Neural progenitor cell (in vitro differentiated cells): ENCODE measurements around the gene ODAD2. TPM values are rescaled to one million over a fixed set of nuclear protein-coding genes. Genes with fewer than 3 reads are reported as not detected.
A peak's percentile ranks its signal among the peaks of the same experiment; 100 is the strongest.

Source experiments
- DNase-seq: peaks from one replicate; pipeline ENCODE4 v3.0.0-alpha.2; 2016; ENCODE audit warnings: low spot score
- H2AFZ ChIP-seq: fragments of 200-600 bp; sonication (generic); replicated peaks from 2 replicates; pipeline ENCODE4 v1.6.1; 2016; ENCODE audit warnings: antibody characterized with exemption
- H3F3A ChIP-seq: fragments of 200-600 bp; sonication (generic); 2 replicates; pipeline ENCODE4 v1.6.1; 2016; ENCODE audit warnings: antibody characterized with exemption, low read depth
- H3K27ac ChIP-seq: fragments of 200-600 bp; sonication (generic); 2 replicates; pipeline ENCODE4 v1.5.1; 2016; ENCODE audit warnings: mild to moderate bottlenecking
- H3K27me3 ChIP-seq: fragments of 200-600 bp; sonication (generic); 2 replicates; pipeline ENCODE4 v1.6.1; 2016; ENCODE audit warnings: mild to moderate bottlenecking, moderate library complexity
- H3K36me3 ChIP-seq: fragments of 200-600 bp; sonication (generic); 2 replicates; pipeline ENCODE4 v1.5.1; 2016
- H3K4me1 ChIP-seq: fragments of 200-600 bp; sonication (generic); 2 replicates; pipeline ENCODE4 v1.6.1; 2016; ENCODE audit warnings: mixed run types
- H3K4me2 ChIP-seq: fragments of 200-600 bp; sonication (generic); 2 replicates; pipeline ENCODE4 v1.6.1; 2016
- H3K4me3 ChIP-seq: fragments of 200-600 bp; sonication (generic); 2 replicates; pipeline ENCODE4 v1.5.1; 2016
- H3K79me2 ChIP-seq: fragments of 200-600 bp; sonication (generic); 2 replicates; pipeline ENCODE4 v1.6.1; 2016; ENCODE audit warnings: low read depth
- H3K9ac ChIP-seq: fragments of 200-600 bp; sonication (generic); 2 replicates; pipeline ENCODE4 v1.6.1; 2016
- H3K9me3 ChIP-seq: fragments of 200-600 bp; sonication (generic); 2 replicates; pipeline ENCODE4 v1.5.1; 2016; ENCODE audit warnings: low read depth
- H4K20me1 ChIP-seq: fragments of 200-600 bp; sonication (generic); 2 replicates; pipeline ENCODE4 v1.6.1; 2016; ENCODE audit warnings: low read depth
- H3K27ac Mint-ChIP-seq: 3 replicates; pipeline ENCODE4 v1.8.0; 2021; ENCODE audit warnings: mixed read lengths
- H3K27me3 Mint-ChIP-seq: 2 replicates; pipeline ENCODE4 v1.8.0; 2022; ENCODE audit warnings: low read depth, mild to moderate bottlenecking, inconsistent platforms, moderate library complexity, mixed read lengths; ENCODE audit not compliant: insufficient read depth
- H3K36me3 Mint-ChIP-seq: 3 replicates; pipeline ENCODE4 v1.8.0; 2021; ENCODE audit warnings: mixed read lengths
- H3K4me1 Mint-ChIP-seq: 3 replicates; pipeline ENCODE4 v1.8.0; 2021; ENCODE audit warnings: mixed read lengths
- H3K4me3 Mint-ChIP-seq: 3 replicates; pipeline ENCODE4 v1.8.0; 2021; ENCODE audit warnings: mild to moderate bottlenecking, moderate library complexity, mixed read lengths
- H3K9me3 Mint-ChIP-seq: 3 replicates; pipeline ENCODE4 v1.8.0; 2020; ENCODE audit warnings: mixed read lengths
- CTCF ChIP-seq: fragments of 200-600 bp; sonication (generic); IDR thresholded peaks from 2 replicates; pipeline ENCODE4 v1.5.1; 2017; ENCODE audit warnings: antibody characterized with exemption, mild to moderate bottlenecking
- EZH2 ChIP-seq: fragments of 200-600 bp; sonication (generic); IDR thresholded peaks from 2 replicates; pipeline ENCODE4 v1.6.1; 2017; ENCODE audit warnings: antibody characterized with exemption, mild to moderate bottlenecking, moderate library complexity
- EZH2phosphoT487 ChIP-seq: fragments of 200-600 bp; sonication (generic); IDR thresholded peaks from 2 replicates; pipeline ENCODE4 v1.6.1; 2017; ENCODE audit warnings: antibody characterized with exemption
- total RNA-seq: library from RNA; depleted of rRNA; stranded (reverse); fragments of >200 nt; gene quantifications from 2 replicates; pipeline ENCODE4 v1.2.3, GENCODE V29; 2015; ENCODE audit warnings: low replicate concordance

The ODAD2 gene
- total RNA-seq, 1 donor from 2014 or later: 9.7 TPM

GRCh38 chr10:27914888-27915287, 84.0 kb downstream of the ODAD2 start:
- no peak overlapping the region for H3K27ac ChIP-seq
- H3F3A ChIP-seq: no peaks in the 10 kb centered on the region
- no peak overlapping the region for H3K4me3 ChIP-seq
- TF ChIP-seq EZH2: no peak
- no peak for TF ChIP-seq CTCF
- TF ChIP-seq EZH2phosphoT487: no peak
- H3K27me3 Mint-ChIP-seq: peaks cover 2% of the 10 kb centered on the region
- peaks cover 26% of the 10 kb centered on the region for H3K4me1 ChIP-seq
- no peaks in the 10 kb centered on the region for H3K9me3 ChIP-seq
- no peak overlapping the region for H3K4me2 ChIP-seq
- H4K20me1 ChIP-seq: no peaks in the 10 kb centered on the region
- no peaks in the 10 kb centered on the region for H3K36me3 Mint-ChIP-seq
- no peak overlapping the region for H3K9ac ChIP-seq
- DNase-seq: no peak
- no peak overlapping the region for H3K4me3 Mint-ChIP-seq
- H3K9me3 Mint-ChIP-seq: peaks cover 3% of the 10 kb centered on the region
- H2AFZ ChIP-seq: no peak overlapping the region
- no peak overlapping the region for H3K27ac Mint-ChIP-seq
- no peaks in the 10 kb centered on the region for H3K27me3 ChIP-seq
- H3K4me1 Mint-ChIP-seq: peaks cover 17% of the 10 kb centered on the region
- H3K36me3 ChIP-seq: no peaks in the 10 kb centered on the region
- H3K79me2 ChIP-seq: no peaks in the 10 kb centered on the region

GRCh38 chr10:27912231-27912630, 86.6 kb downstream of the ODAD2 start:
- Histone ChIP-seq H3K4me3 (no peak overlapping the region), H3K27ac (no peak overlapping the region), H3K9ac (no peak overlapping the region), H3F3A (peaks cover 3% of the 10 kb centered on the region), H3K9me3 (no peaks in the 10 kb centered on the region), H2AFZ (no peak overlapping the region), H3K27me3 (no peaks in the 10 kb centered on the region), H3K79me2 (no peaks in the 10 kb centered on the region), H3K36me3 (no peaks in the 10 kb centered on the region), H4K20me1 (no peaks in the 10 kb centered on the region), H3K4me2 (peak overlapping the region; percentile 46), H3K4me1 (peaks cover 31% of the 10 kb centered on the region)
- TF ChIP-seq EZH2phosphoT487 (no peak), EZH2 (no peak), CTCF (no peak)
- DNase-seq: no peak
- H3K36me3 Mint-ChIP-seq: no peaks in the 10 kb centered on the region
- no peak overlapping the region for H3K27ac Mint-ChIP-seq
- peaks cover 19% of the 10 kb centered on the region for H3K4me1 Mint-ChIP-seq
- peaks cover 2% of the 10 kb centered on the region for H3K27me3 Mint-ChIP-seq
- H3K4me3 Mint-ChIP-seq: no peak overlapping the region
- peaks cover 3% of the 10 kb centered on the region for H3K9me3 Mint-ChIP-seq

GRCh38 chr10:27911539-27911938, 87.3 kb downstream of the ODAD2 start:
- Mint-ChIP-seq H3K27ac (no peak overlapping the region), H3K4me1 (peaks cover 22% of the 10 kb centered on the region), H3K9me3 (peaks cover 3% of the 10 kb centered on the region), H3K27me3 (peaks cover 2% of the 10 kb centered on the region), H3K4me3 (peak overlapping the region; percentile 14), H3K36me3 (no peaks in the 10 kb centered on the region)
- no peak overlapping the region for H3K9ac ChIP-seq
- H3F3A ChIP-seq: peaks cover 4% of the 10 kb centered on the region
- no peak overlapping the region for H3K27ac ChIP-seq
- peaks cover 34% of the 10 kb centered on the region for H3K4me1 ChIP-seq
- H3K36me3 ChIP-seq: no peaks in the 10 kb centered on the region
- peak overlapping the region; percentile 2 for H3K4me3 ChIP-seq
- no peaks in the 10 kb centered on the region for H4K20me1 ChIP-seq
- H2AFZ ChIP-seq: no peak overlapping the region
- TF ChIP-seq CTCF (no peak), EZH2phosphoT487 (peak; percentile 53), EZH2 (no peak)
- no peaks in the 10 kb centered on the region for H3K27me3 ChIP-seq
- H3K79me2 ChIP-seq: no peaks in the 10 kb centered on the region
- H3K4me2 ChIP-seq: peak overlapping the region; percentile 46
- H3K9me3 ChIP-seq: no peaks in the 10 kb centered on the region
- DNase-seq: peak; percentile 51
